ENCODE results near the gene OPCML.

OPCML gene

DNA sequence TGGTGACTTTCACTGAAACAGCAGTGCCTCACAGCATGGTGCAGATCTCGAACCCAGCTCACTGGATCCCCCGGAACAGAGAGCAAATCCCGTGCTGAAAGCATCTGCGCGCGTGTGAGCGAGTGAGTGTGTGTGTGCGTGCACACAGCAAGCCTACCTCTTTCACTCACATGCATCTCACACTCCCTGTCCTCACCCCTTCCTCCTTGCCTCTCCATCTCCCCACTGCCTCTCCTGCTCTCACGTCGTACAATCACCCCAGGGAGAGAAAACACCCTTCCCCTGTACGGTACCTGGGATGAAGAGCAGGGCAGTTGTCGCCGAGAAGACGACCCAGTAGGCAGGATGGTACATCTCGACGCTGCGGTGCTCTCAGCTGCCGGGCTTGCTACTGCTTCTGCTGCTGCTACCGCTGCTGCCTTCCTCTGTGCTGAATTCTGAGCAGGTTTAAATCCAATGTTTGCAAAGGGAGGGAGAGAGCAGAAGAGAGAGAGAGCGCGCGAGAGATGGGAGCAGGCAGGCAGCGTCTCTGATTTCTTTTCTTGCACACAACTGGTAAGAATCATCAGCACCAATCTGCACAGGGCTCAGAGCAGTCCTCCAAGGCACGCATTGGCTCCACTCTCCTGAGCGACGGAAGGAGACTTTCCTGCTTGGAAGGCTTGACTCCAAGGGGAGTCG is at the start of gene OPCML:
Gene OPCML, minus strand, starts transcription at position 531 of the 681 bp plus-strand sequence.
- TF ChIP-seq, protein P1, sequence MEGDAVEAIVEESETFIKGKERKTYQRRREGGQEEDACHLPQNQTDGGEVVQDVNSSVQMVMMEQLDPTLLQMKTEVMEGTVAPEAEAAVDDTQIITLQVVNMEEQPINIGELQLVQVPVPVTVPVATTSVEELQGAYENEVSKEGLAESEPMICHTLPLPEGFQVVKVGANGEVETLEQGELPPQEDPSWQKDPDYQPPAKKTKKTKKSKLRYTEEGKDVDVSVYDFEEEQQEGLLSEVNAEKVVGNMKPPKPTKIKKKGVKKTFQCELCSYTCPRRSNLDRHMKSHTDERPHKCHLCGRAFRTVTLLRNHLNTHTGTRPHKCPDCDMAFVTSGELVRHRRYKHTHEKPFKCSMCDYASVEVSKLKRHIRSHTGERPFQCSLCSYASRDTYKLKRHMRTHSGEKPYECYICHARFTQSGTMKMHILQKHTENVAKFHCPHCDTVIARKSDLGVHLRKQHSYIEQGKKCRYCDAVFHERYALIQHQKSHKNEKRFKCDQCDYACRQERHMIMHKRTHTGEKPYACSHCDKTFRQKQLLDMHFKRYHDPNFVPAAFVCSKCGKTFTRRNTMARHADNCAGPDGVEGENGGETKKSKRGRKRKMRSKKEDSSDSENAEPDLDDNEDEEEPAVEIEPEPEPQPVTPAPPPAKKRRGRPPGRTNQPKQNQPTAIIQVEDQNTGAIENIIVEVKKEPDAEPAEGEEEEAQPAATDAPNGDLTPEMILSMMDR (IDR thresholded peaks at IDR 0.05): no peak

DNA sequence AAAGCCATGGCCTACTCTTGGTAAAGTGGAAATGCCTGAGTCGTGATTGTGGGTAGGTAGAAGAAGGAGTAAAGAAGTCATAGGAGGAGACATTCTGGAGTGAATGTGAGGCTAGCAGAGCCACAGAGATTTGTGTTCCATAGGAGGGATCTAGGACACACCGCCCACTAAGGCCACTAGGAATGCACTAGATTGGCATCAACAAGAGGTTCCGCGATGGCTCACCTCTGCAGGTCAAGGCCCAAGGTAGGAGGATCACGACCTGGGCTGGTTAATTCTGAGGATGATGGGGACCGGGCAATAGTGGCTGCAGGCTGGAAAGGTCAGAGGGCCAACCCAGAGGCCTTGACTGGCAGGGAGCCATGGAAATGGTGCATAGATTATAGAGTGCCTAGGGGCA is 48.8 kb upstream of the OPCML start:
- TF ChIP-seq, protein P1 (IDR thresholded peaks at IDR 0.05): no peak

DNA sequence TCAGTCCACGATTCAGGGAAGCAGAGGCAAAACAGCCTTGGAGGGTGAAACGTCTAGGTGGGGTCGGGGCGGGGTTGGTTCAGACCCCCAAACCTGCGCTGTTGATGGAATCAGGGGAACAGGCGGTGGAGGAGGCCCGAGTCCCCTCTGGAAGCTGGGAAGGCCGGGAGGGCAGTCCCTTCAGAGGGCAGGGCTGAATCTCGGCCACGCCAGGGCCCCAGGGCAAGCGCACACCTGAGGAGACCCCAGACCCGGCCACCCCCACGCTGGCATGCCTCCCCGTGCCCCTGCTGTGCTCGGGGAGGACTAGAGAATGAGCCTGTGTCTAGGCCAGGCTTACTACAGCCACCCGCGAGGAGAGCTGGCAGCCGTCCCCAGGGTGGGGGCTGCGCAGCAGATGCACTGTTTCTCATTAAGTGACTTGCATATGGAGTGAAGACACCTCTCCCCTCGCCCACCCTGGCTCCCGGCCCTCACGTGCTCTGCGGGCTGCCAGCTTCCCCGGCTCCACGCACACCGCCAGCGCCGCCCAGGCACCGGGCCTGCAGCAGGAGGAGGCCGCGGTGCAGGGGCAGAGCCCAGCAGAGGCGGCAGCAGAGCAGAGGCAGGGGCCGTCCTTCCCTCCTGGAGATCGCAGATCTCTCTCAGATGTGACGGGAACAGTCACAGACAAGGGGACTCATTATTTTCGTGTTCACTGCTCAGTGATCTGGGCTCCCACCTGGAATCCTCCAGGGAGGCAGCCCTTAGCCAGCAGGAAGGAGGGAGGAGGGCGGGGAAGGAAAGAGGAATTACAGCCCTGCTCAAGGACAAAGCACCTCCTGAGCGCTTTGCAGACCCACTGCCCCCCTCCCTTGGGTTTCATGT is 47.1 kb upstream of the OPCML start:
- TF ChIP-seq, protein P1 (IDR thresholded peaks at IDR 0.05): no peak

DNA sequence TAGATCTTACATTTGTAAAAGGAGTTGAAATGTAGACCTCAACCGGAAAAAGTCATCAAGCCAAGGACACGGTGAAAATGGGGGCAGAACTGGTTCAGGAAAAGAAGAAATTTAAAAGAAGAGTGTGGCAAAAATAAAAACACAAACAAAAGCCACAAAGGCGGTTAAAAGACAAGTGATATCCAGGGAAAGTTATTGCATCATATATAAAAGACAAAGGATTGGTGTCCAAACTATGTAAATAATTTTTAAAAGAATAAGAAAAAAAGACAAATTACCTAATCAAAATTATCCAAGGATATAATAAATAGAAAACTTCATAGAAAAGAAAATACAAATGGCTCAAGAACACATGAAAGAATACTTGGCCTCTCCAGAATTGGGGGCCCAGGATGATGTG is 45.1 kb upstream of the OPCML start:
- TF ChIP-seq, protein P1 (IDR thresholded peaks at IDR 0.05): no peak

DNA sequence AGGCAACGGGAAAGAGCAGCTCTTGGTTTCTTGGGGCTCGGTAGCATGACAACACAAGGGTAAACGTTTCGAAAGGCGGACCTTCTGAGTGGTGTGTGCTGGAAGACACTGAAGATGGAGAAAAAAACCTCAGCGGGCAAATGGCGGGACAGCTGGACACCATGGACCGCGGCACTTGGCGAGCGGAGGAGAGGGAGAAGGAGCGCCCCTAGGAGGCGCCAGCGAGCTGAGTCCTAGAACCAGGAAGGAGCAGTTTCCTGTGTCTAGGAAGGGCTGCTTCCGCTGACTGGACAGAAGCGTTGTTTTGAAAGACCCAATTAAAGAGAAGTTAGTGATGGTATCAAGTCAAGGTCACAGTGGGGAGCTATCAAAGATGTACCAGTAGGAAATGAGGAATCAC is 44.0 kb upstream of the OPCML start:
- TF ChIP-seq, protein P1 (IDR thresholded peaks at IDR 0.05): peak; percentile 81

DNA sequence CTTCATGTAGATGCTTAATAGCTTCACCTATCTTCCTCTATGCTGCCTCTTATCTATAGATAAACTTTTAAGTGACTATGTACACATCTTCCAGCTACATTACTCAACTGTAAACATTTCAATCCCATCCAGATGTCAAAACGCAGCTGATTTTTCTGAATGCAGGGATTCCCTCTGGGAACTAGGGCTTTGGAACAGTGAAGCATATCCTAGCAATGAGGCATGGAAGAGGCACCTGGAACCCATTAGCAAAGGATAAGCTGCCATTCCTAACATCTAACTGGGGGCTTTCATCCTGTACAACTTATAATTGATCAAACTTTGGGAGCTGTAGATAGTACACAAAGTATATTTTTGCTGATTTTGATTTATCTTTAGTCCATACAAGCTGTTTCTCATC is 40.8 kb upstream of the OPCML start:
- TF ChIP-seq, protein P1 (IDR thresholded peaks at IDR 0.05): no peak

DNA sequence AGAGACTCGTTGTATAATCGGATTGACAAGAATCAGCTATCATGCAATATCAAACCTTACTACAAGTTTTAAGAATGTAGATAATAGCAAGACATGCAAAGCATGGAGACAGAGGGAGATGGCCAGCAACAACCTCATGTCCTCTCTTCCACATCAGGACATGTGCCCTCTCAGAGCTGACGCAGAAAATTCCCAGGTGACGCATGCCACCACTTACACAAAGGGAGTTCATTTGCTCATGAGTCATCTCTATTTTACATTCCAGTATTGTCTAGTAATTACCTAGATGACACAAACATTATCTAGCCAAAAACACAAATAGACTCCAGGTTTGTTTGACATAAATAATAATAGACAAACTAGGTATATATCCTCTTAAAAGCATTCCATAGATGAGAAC is 38.1 kb upstream of the OPCML start:
- TF ChIP-seq, protein P1 (IDR thresholded peaks at IDR 0.05): no peak
